Measurements from ENCODE around the gene ALK.

DNA sequence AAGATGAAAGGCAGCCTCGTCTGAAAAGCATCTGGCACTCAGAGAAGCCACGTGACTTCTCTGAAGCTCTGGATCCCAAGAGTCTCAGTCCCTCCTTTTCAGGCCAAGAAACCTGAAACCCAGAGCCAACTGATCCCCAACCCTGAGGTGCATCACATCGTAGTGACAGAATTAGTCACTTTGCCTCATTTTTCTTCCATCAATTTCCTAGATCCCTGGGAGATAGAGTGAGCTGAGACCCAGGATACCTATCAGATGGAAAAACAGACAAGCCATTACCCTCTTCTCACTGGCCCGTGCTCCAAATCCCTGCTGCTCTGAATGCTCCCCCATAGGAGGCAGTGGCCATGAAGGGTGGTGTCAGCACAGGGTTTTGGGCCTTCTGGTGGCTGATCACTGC lies 113.1 kb downstream of the ALK start:
- TF ChIP-seq, protein P1, sequence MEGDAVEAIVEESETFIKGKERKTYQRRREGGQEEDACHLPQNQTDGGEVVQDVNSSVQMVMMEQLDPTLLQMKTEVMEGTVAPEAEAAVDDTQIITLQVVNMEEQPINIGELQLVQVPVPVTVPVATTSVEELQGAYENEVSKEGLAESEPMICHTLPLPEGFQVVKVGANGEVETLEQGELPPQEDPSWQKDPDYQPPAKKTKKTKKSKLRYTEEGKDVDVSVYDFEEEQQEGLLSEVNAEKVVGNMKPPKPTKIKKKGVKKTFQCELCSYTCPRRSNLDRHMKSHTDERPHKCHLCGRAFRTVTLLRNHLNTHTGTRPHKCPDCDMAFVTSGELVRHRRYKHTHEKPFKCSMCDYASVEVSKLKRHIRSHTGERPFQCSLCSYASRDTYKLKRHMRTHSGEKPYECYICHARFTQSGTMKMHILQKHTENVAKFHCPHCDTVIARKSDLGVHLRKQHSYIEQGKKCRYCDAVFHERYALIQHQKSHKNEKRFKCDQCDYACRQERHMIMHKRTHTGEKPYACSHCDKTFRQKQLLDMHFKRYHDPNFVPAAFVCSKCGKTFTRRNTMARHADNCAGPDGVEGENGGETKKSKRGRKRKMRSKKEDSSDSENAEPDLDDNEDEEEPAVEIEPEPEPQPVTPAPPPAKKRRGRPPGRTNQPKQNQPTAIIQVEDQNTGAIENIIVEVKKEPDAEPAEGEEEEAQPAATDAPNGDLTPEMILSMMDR (IDR thresholded peaks at IDR 0.05), result no peak
- TF ChIP-seq POLR2A (IDR thresholded peaks at IDR 0.05), result no peak
